Right atrium auricular region (tissue), 2 donors: ENCODE data around the gene LRMDA. TPM values are rescaled to one million over a fixed set of nuclear protein-coding genes. Genes with fewer than 3 reads are reported as not detected.

Source experiments
- DNase-seq: peaks from one replicate; pipeline ENCODE4 v3.0.0-alpha.2; 2019; ENCODE audit warnings: low spot score
- H3K27ac ChIP-seq, 2 donors: fragments of 200-600 bp; sonication (generic); 1 replicate in 1 of 2; 2 replicates in 1 of 2; pipeline ENCODE4 v1.5.1; 2016 to 2019
- H3K27me3 ChIP-seq, 2 donors: fragments of 200-600 bp; sonication (generic); one replicate each; pipeline versions ENCODE4 v1.5.1 to v1.6.0; 2017 to 2019
- H3K36me3 ChIP-seq: fragments of 200-600 bp; sonication (generic); one replicate; pipeline ENCODE4 v1.5.1; 2016
- H3K4me1 ChIP-seq, 2 donors: fragments of 200-600 bp; sonication (generic); one replicate each; pipeline versions ENCODE4 v1.5.1 to v1.6.0; 2017 to 2019
- H3K4me3 ChIP-seq, 2 donors: fragments of 200-600 bp; sonication (generic); 1 replicate in 1 of 2; 2 replicates in 1 of 2; pipeline ENCODE4 v1.5.1; 2017 to 2019; ENCODE audit warnings: mild to moderate bottlenecking in 1 of 2, moderate library complexity in 1 of 2
- H3K9me3 ChIP-seq, 2 donors: fragments of 200-600 bp; sonication (generic); one replicate each; pipeline ENCODE4 v1.5.1; 2019
- total RNA-seq, 2 donors: library from RNA; depleted of rRNA; stranded (reverse); fragments of >200 nt; gene quantifications; one replicate each; pipeline ENCODE4 v1.1.0, GENCODE V29; 2016
- TF ChIP-seq, protein P1 (sequence below), 2 donors: fragments of 200-600 bp; sonication (generic); IDR thresholded peaks; one replicate each; pipeline ENCODE4 v1.5.1; 2019; ENCODE audit warnings: antibody characterized with exemption in 2 of 2

Gene LRMDA
- total RNA-seq, 2 donors from 2014 or later = 6.1 to 19.1 TPM

DNA sequence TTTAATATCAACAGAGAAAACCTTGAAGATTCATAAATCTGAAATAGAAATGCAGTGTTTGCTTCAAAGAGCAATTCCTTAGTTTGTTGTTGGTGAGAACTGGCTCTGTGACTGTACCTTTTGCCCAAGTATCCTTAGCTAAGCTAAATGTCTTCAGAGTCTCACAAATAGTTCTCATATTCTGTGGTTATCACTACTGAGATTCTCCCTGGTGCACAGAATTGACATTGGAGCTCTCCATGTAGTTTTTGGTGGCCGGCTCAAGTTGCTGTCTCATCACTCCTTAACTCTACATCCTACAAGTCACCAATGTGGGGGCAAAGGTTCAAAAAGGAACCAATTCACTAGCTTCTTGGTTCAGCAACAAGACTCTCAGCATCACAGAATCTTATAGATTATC, 780.3 kb downstream of the LRMDA start:
- no peaks in the 10 kb centered on the region for H3K36me3 ChIP-seq
- no peaks in the 10 kb centered on the region for H3K9me3 ChIP-seq
- H3K4me1 ChIP-seq = no peaks in the 10 kb centered on the region
- no peak overlapping the region for H3K4me3 ChIP-seq
- no peak for DNase-seq
- TF ChIP-seq, protein P1, sequence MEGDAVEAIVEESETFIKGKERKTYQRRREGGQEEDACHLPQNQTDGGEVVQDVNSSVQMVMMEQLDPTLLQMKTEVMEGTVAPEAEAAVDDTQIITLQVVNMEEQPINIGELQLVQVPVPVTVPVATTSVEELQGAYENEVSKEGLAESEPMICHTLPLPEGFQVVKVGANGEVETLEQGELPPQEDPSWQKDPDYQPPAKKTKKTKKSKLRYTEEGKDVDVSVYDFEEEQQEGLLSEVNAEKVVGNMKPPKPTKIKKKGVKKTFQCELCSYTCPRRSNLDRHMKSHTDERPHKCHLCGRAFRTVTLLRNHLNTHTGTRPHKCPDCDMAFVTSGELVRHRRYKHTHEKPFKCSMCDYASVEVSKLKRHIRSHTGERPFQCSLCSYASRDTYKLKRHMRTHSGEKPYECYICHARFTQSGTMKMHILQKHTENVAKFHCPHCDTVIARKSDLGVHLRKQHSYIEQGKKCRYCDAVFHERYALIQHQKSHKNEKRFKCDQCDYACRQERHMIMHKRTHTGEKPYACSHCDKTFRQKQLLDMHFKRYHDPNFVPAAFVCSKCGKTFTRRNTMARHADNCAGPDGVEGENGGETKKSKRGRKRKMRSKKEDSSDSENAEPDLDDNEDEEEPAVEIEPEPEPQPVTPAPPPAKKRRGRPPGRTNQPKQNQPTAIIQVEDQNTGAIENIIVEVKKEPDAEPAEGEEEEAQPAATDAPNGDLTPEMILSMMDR (IDR thresholded peaks at IDR 0.05) = no peak
- H3K27ac ChIP-seq = no peak overlapping the region
- H3K27me3 ChIP-seq = no peaks in the 10 kb centered on the region

DNA sequence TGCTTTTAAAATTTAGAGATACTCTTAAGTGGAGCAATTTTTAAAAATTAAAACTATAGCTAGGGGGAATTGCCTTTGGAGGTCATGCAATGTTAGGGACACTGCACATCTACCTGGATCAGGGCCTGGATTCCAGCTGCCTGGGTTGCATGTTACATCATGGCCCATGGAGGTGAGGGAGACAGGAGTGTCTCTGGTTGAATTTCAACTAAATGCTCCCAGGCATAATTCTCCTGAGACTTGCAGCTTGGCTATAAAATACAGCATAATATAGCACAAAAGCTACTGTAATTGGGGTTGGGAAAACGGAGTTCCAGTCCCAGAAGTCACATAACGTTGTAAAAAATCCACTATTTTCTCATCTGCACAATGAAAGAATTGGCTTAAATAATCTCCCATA, 782.5 kb downstream of the LRMDA start:
- Histone ChIP-seq H3K9me3 (no peaks in the 10 kb centered on the region), H3K36me3 (no peaks in the 10 kb centered on the region), H3K27ac (no peak overlapping the region), H3K4me3 (no peak overlapping the region), H3K4me1 (no peaks in the 10 kb centered on the region), H3K27me3 (no peaks in the 10 kb centered on the region)
- DNase-seq = no peak
- TF ChIP-seq, protein P1 (IDR thresholded peaks at IDR 0.05) = no peak

DNA sequence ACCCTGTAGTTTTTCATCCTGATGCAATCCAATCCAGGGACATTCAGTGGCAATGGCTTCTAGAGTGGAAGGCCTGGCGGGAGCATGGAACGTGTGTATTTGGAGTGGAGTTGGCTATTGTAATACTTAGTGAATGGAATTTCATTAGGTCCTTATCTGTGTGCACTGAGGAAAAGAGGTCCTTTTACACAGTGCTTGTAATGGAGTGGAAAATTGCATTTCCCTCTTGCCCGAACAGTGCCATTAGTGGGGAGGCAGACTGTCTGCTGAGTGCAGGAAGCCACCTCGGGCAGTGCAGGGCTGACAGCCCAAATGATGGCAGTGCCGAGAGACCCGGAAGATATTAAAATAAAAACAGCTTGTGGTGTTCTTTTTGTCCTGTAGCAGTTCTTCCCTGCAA, 786.6 kb downstream of the LRMDA start:
- DNase-seq = no peak
- no peaks in the 10 kb centered on the region for H3K4me1 ChIP-seq
- H3K27ac ChIP-seq = no peak overlapping the region

DNA sequence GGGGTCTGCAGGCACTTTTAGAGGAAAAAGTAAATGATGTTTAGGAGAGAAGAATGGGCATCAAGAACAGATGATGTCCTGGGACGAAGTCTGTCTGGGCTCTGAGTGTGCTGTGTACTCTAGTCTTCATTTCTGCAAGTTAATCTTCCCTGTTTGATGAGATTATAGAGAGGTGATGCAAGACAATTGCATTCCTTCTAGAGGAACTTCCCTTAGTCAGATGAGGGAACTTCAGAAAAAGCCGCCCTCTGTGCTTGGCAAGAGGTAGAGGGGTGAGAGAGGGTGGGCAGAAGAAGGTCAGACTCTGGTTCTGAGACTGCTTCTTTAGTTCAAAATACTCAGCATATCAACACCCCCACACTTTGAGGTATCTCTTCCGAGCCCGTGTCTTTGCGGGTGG, 797.9 kb downstream of the LRMDA start:
- Histone ChIP-seq H3K9me3 (no peaks in the 10 kb centered on the region), H3K27me3 (no peaks in the 10 kb centered on the region), H3K36me3 (no peaks in the 10 kb centered on the region), H3K27ac (no peak overlapping the region), H3K4me1 (peaks cover 0 to 13% of the 10 kb centered on the region in 2 donors), H3K4me3 (no peak overlapping the region)
- TF ChIP-seq, protein P1 (IDR thresholded peaks at IDR 0.05) = no peak
- no peak for DNase-seq

More for the DNA sequence above, 786.6 kb downstream of the LRMDA start:
- no peaks in the 10 kb centered on the region for H3K27me3 ChIP-seq
- no peak overlapping the region for H3K4me3 ChIP-seq
- TF ChIP-seq, protein P1 (IDR thresholded peaks at IDR 0.05) = no peak
- H3K9me3 ChIP-seq = no peaks in the 10 kb centered on the region
- H3K36me3 ChIP-seq = no peaks in the 10 kb centered on the region

DNA sequence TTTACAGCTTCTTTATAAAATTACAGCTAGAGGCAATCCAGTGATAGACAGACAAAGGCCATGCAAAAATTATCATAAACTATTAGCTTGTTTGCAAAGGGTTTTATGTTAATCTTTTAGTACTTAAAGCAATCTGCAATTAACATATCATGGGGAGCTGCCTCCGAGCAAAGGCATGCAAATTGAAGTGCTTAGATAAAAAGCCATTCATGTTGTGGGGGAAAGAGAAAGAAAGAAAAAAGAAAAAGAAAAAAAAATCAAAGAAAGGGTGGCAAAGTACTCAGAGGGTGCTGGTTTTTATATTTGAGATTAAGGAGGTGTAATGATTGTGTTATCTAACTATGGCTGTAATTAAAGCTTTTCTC, 799.5 kb downstream of the LRMDA start:
- Histone ChIP-seq H3K36me3 (no peaks in the 10 kb centered on the region), H3K27me3 (no peaks in the 10 kb centered on the region), H3K4me1 (peaks cover 0 to 13% of the 10 kb centered on the region in 2 donors), H3K4me3 (no peak overlapping the region), H3K27ac (no peak overlapping the region), H3K9me3 (no peaks in the 10 kb centered on the region)
- TF ChIP-seq, protein P1 (IDR thresholded peaks at IDR 0.05) = no peak
- DNase-seq = no peak

DNA sequence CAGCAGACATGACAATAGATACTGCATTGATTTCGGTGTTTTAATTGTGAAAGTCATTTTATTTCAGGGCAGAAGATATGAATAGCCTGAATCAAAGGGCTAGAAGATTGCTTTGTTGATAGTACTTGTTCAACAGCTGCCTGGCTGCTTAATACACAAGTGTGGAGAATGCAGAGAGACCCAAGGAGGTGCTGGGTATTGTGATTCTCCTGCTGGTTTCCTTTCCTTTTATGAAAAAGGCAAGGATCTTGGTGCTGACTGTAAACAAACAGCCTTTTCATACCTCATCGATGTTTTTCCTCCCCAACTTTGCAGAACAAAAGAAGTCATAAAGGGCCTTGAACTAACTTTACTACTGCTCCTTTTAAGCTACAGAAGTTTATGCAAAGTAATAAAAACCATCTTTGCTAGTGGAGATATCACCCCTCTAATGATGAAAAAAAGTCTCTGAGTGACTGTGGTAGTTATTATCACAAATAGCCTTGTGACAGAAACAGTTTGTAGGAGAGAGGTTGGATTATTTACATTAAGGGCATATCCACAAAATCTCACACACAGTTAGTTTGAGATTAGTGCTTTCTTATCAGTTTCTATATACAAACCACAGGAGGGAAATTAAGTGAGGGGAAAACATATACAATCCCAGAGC, 800.0 kb downstream of the LRMDA start:
- H3K9me3 ChIP-seq = no peaks in the 10 kb centered on the region

More for the DNA sequence above, 800.0 kb downstream of the LRMDA start:
- Histone ChIP-seq H3K36me3 (no peaks in the 10 kb centered on the region), H3K27me3 (no peaks in the 10 kb centered on the region), H3K4me1 (peaks cover 0 to 13% of the 10 kb centered on the region in 2 donors), H3K27ac (no peak overlapping the region), H3K4me3 (no peak overlapping the region)
- no peak for DNase-seq
- TF ChIP-seq, protein P1 (IDR thresholded peaks at IDR 0.05) = no peak
